ENCODE data around the gene SSR2.

The SSR2 gene

GRCh38 chr1:156019946-156020292, 832 bp downstream of the SSR2 start:
- ATAC-seq (no peak), DNase-seq (no peak)
- peak overlapping the region; percentile 93 for H3K27ac Mint-ChIP-seq
- peak overlapping the region; percentile 93 for H3K4me3 Mint-ChIP-seq
- no peaks in the 10 kb centered on the region for H3K9me3 Mint-ChIP-seq
- peaks cover 26% of the 10 kb centered on the region for H3K4me1 Mint-ChIP-seq
- H3K36me3 Mint-ChIP-seq (ENCODE audit: low read depth) = peaks cover 34% of the 10 kb centered on the region
- H3K27me3 Mint-ChIP-seq = peaks cover 2% of the 10 kb centered on the region

- Mint-ChIP-seq H3K27me3 (no peaks in the 10 kb centered on the region), H3K27ac (no peak overlapping the region), H3K9me3 (no peaks in the 10 kb centered on the region), H3K4me3 (no peak overlapping the region), H3K4me1 (peaks cover 12% of the 10 kb centered on the region), H3K36me3 (ENCODE audit: low read depth) (peaks cover 61% of the 10 kb centered on the region)
- DNase-seq (no peak), ATAC-seq (no peak)
These were observed 5.9 kb downstream of the SSR2 start for GRCh38 chr1:156014829-156015228.

- Mint-ChIP-seq H3K9me3 (no peaks in the 10 kb centered on the region), H3K4me3 (no peak overlapping the region), H3K36me3 (ENCODE audit: low read depth) (peaks cover 53% of the 10 kb centered on the region), H3K4me1 (no peaks in the 10 kb centered on the region), H3K27ac (no peak overlapping the region), H3K27me3 (no peaks in the 10 kb centered on the region)
- DNase-seq (no peak), ATAC-seq (no peak)
These were observed 8.5 kb downstream of the SSR2 start for GRCh38 chr1:156012051-156012817.

DNA sequence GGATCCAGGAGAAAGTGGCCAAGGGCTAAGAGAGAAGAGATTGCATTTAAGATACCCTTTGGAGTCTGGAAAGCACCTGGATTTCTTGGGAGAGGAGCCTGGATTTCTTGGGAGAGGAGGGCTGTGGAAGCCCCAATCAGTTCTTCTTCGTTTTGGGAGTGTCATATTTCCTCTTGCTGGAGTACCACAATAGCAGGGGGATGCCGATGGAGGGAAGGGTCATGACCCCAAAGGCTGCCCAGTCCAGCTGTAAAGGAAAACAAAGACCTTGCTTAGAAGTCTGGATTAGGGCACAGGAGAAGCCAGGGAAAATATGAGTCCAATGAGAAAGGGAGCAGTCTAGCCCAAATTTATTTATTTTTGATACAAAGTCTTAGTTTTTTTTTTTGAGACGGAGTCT, 11.3 kb downstream of the SSR2 start:
- Mint-ChIP-seq H3K9me3 (no peaks in the 10 kb centered on the region), H3K36me3 (ENCODE audit: low read depth) (peaks cover 45% of the 10 kb centered on the region), H3K27me3 (no peaks in the 10 kb centered on the region), H3K27ac (no peak overlapping the region), H3K4me1 (peaks cover 13% of the 10 kb centered on the region), H3K4me3 (no peak overlapping the region)
- ATAC-seq = no peak
- no peak for DNase-seq

DNA sequence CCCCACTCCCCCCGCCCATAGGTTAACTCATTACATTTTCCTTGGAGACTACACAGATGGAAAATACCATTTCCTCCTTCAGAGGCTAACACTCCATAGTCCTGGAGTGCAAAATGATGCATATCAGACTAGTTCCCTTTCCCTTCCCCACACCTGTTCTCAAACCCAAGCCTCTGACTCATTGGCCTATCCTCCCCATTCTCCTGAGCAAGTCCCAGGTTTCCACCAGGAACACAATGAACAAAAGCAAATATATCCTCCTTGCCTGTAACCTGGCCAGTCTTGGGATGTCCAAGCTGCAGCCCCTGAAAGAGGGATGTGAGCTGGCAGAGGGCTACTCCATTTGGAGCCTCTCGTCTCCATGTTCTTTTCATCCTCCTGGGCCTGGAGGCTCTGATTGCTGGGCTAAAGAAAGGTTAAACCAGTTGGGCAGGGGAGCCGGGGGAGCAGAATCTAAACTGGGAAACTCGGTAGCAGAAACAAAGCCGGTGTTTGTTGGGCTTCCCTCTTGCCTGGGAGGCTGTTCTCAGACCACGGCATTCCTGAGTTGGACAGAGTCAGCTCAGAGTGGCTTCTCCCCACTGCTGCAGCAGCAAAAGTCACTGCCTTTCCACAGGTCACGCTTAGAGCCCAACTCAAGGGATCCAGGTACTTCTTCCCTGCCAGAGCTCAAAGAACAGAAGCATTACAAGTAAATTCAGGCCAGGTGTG, 13.9 kb downstream of the SSR2 start:
- H3K4me1 Mint-ChIP-seq = peaks cover 13% of the 10 kb centered on the region

DNA sequence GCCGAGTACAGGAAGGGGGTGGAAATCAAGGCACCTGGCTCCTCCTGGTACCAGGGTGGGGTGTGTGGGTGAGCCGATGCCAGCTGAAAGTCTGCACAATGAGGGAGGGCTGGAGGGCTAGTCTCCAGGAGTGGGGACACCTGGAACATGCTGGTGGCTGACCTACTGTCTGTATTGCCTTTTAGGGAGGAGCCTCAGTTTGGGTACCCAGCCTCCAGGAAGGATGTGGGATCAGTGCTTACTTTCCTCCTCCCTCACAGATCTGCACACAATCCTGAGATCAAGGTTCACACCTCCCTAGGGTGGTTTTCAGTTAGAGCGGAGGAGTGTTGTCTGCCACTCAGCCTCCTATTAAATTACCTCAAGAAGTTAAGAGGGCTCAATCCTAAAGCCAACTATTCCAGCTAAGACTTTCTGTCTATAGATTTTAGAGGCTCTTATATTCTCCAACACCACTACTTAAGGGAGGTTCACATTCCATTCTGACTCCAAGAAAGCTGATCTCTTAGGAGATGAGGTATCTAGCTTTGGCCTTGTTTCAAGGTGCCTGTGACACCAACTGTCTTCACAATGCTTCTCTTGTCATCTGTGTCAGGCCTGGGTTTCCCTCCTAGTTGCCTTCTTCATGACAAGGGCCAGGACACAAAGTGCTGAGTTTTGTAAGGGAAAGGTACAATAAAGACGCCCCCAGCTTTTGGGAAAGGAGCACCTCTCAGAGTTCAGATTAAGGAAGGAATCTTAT, 15.7 kb downstream of the SSR2 start:
- H3K27ac Mint-ChIP-seq = no peak overlapping the region
- H3K27me3 Mint-ChIP-seq = no peaks in the 10 kb centered on the region
- no peaks in the 10 kb centered on the region for H3K9me3 Mint-ChIP-seq
- H3K4me3 Mint-ChIP-seq = no peak overlapping the region
- peaks cover 16% of the 10 kb centered on the region for H3K36me3 Mint-ChIP-seq (ENCODE audit: low read depth)
- peaks cover 13% of the 10 kb centered on the region for H3K4me1 Mint-ChIP-seq
- ATAC-seq = peak; percentile 83
- DNase-seq = peak; percentile 10

More for the DNA sequence above, 13.9 kb downstream of the SSR2 start:
- Mint-ChIP-seq H3K4me3 (no peak overlapping the region), H3K36me3 (ENCODE audit: low read depth) (peaks cover 30% of the 10 kb centered on the region), H3K27me3 (no peaks in the 10 kb centered on the region), H3K9me3 (no peaks in the 10 kb centered on the region), H3K27ac (no peak overlapping the region)
- ATAC-seq = no peak
- DNase-seq = no peak

DNA sequence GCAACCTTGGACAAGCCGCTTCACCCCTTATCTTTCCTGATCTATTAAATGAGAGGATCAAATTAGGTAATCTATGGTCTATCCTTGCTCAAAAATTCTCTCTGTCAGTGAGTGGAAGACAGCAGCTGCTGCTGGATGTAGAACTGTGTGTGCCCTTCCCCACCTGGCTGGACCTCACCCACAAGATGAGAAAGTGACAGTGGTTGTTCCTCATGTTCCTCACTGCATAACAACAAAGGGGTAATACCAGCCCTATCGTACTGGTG, 16.9 kb downstream of the SSR2 start:
- ATAC-seq = no peak
- Mint-ChIP-seq H3K4me1 (peaks cover 13% of the 10 kb centered on the region), H3K36me3 (ENCODE audit: low read depth) (peaks cover 11% of the 10 kb centered on the region), H3K9me3 (no peaks in the 10 kb centered on the region), H3K27me3 (no peaks in the 10 kb centered on the region), H3K4me3 (no peak overlapping the region), H3K27ac (no peak overlapping the region)
- DNase-seq = no peak

DNA sequence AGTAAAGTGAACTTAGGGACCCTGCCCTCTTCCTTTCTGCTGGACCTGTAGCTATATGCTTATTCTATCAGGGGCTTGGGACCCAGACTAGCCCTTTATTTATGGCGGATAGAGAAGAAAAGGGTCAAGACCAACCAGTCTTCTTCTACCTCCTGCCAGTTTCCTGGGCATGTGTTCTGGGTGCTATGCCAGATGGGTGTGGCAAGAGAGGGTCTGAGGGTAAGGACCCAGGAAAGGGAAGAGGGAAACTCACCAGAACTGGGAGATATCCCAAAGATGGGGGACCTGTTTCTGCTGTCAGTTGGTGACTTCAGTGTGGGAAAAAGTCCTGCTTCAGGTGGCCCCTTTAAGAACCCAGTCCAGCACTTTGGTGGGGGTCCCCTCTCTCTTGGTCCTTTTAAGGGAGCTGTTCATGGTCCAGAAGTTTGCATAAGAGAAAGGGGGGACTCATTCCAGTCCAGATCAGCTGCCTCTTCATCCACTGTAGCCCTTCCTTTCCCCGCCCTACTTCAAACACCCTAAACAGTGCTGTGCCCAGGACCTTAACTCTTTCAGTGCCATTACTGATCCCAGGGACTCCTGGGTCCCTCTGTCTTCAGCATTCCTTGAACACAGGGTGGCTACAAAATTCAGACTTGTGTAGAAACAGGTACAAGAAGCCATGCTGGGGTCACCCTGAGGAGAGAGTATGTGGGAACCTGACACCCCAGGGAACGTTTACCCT, 18.4 kb downstream of the SSR2 start:
- Mint-ChIP-seq H3K36me3 (ENCODE audit: low read depth) (peaks cover 4% of the 10 kb centered on the region), H3K9me3 (no peaks in the 10 kb centered on the region), H3K27me3 (no peaks in the 10 kb centered on the region), H3K27ac (no peak overlapping the region), H3K4me3 (no peak overlapping the region), H3K4me1 (peaks cover 13% of the 10 kb centered on the region)
- ATAC-seq = no peak
- no peak for DNase-seq

DNA sequence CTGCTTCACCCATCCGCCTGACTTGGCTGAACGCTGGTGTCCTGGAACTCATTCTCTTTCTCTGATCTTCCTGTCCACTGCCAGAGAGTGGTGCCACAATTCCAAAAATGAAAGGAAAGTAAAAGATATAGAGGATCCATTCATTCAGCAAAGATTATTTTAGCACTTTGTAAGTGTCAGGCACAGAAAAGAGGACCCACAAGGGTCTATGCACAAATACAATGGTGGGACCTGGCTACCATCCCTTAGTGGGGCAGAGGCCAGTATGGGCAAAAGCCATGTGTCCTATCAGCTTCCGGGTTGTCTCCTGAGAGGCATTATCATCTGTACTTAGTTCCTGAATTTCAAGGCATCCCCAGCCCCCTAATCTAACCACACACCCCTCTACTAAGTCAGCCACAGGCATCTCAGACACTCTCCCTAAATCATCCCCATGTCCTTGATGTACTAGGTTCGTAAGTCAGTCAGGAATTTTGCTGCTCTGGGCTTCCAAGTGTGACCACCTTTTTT, 19.0 kb downstream of the SSR2 start:
- DNase-seq = no peak
- Mint-ChIP-seq H3K4me1 (peaks cover 13% of the 10 kb centered on the region), H3K27me3 (no peaks in the 10 kb centered on the region), H3K4me3 (no peak overlapping the region), H3K36me3 (ENCODE audit: low read depth) (peaks cover 2% of the 10 kb centered on the region), H3K9me3 (no peaks in the 10 kb centered on the region), H3K27ac (no peak overlapping the region)
- ATAC-seq = no peak

GRCh38 chr1:156001021-156001661, 19.6 kb downstream of the SSR2 start:
- ATAC-seq (no peak), DNase-seq (no peak)
- Mint-ChIP-seq H3K27ac (no peak overlapping the region), H3K27me3 (no peaks in the 10 kb centered on the region), H3K4me3 (no peak overlapping the region), H3K4me1 (peaks cover 13% of the 10 kb centered on the region), H3K36me3 (ENCODE audit: low read depth) (no peaks in the 10 kb centered on the region), H3K9me3 (no peaks in the 10 kb centered on the region)

- no peak for DNase-seq
These were observed 20.8 kb downstream of the SSR2 start for GRCh38 chr1:155999964-156000363.

DNA sequence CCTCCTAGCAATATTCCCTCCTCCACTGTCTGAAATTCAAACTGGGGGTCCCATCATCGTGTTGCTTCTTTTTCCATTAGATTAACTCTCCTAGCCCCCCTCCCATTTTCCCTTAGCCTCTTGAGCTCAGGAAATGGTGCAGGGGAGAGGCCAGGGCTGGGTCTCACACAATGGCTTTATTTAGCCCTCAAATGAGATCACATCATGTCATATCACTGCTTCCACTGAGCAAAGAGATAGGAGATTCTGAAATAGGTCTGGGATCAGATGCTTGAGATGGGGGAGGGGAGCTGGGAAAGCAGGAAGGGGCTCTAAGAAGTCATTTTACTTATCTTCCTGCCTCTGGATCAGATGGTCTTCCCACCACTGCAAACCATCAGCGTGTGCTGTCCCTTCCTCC, 24.6 kb downstream of the SSR2 start:
- DNase-seq (no peak), ATAC-seq (no peak)
- Mint-ChIP-seq H3K4me1 (peaks cover 1% of the 10 kb centered on the region), H3K27ac (no peak overlapping the region), H3K36me3 (ENCODE audit: low read depth) (no peaks in the 10 kb centered on the region), H3K27me3 (no peaks in the 10 kb centered on the region), H3K4me3 (no peak overlapping the region), H3K9me3 (no peaks in the 10 kb centered on the region)

More at GRCh38 chr1:155999964-156000363, 20.8 kb downstream of the SSR2 start:
- Mint-ChIP-seq H3K27me3 (no peaks in the 10 kb centered on the region), H3K27ac (no peak overlapping the region), H3K9me3 (no peaks in the 10 kb centered on the region), H3K36me3 (ENCODE audit: low read depth) (no peaks in the 10 kb centered on the region), H3K4me1 (peaks cover 6% of the 10 kb centered on the region), H3K4me3 (no peak overlapping the region)
- ATAC-seq = no peak

DNA sequence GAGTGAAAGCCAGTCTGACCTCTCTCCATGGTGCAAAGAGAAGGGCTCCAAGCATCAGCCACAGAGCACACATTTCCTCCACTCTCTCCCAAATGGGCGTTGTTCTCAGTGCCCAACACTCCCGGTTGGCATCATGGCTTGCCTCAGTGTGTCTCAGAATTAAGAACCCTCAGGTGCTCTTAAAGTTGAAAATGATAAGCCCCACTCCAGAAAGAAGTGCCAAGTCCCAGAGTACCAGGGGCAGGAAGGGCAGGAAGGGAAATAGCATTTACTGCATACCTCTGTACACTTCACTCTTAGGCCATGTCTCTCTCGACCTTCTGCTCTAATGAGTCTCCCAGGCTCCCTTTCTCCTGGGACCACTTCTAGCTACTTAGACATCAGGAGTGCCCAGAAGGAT, 27.2 kb downstream of the SSR2 start:
- DNase-seq = no peak
- Mint-ChIP-seq H3K27ac (no peak overlapping the region), H3K36me3 (ENCODE audit: low read depth) (no peaks in the 10 kb centered on the region), H3K4me3 (no peak overlapping the region), H3K27me3 (no peaks in the 10 kb centered on the region), H3K9me3 (no peaks in the 10 kb centered on the region), H3K4me1 (peaks cover 22% of the 10 kb centered on the region)
- no peak for ATAC-seq
